ENCODE measurements around the gene NEMP1. TPM values are rescaled to one million over a fixed set of nuclear protein-coding genes. Genes with fewer than 3 reads are reported as not detected.
"Not testable (repeated sequence)": the region's sequence is repeated elsewhere in the genome, so short reads cannot be mapped to it uniquely, and the experiment has no call there.

NEMP1 gene
- total RNA-seq, 1 donor from 2014 or later: 6.1 TPM

DNA sequence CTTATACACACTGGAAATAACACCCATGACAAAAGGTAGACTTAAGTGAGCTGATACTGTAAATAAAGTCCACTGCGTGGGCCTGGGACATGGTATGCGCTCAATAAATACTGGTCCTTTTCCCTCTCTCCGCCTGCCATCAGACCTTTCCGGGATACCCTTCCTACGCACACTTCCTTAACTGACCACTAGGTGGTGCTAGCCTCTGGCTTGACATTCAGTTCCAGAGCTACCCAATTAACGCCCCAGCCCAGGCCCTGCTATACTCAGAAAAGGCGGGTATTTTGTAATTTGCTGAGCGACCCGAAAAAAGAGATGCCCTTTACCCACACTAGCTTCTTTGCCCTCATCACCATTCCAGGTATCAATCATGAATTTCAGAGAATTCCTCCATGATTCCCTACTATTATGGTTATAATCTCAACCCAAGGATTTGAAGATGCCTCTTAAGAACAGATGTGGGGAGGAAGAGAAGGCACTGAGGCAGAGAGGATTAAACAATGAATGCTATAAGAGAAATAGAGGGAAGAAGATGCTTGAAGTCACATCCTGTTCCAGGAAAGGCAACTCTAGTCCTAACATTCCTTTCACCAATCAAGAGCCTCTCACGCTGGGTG is 45.8 kb upstream of the NEMP1 start:
- H3K4me3 ChIP-seq (ENCODE audit: low read depth, low read length): no peak overlapping the region
- no peaks in the 10 kb centered on the region for H3K36me3 ChIP-seq (ENCODE audit: control insufficient read depth, insufficient read depth, low read length)
- DNase-seq (ENCODE audit: low read depth): no peak
- TF ChIP-seq, protein P1, sequence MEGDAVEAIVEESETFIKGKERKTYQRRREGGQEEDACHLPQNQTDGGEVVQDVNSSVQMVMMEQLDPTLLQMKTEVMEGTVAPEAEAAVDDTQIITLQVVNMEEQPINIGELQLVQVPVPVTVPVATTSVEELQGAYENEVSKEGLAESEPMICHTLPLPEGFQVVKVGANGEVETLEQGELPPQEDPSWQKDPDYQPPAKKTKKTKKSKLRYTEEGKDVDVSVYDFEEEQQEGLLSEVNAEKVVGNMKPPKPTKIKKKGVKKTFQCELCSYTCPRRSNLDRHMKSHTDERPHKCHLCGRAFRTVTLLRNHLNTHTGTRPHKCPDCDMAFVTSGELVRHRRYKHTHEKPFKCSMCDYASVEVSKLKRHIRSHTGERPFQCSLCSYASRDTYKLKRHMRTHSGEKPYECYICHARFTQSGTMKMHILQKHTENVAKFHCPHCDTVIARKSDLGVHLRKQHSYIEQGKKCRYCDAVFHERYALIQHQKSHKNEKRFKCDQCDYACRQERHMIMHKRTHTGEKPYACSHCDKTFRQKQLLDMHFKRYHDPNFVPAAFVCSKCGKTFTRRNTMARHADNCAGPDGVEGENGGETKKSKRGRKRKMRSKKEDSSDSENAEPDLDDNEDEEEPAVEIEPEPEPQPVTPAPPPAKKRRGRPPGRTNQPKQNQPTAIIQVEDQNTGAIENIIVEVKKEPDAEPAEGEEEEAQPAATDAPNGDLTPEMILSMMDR (IDR thresholded peaks at IDR 0.05; ENCODE audit: insufficient read depth, low read length, poor library complexity, severe bottlenecking): peak; percentile 96
- peaks cover 2% of the 10 kb centered on the region for H3K27me3 ChIP-seq (ENCODE audit: control insufficient read depth, insufficient read depth, low read length)

GRCh38 chr12:57123813-57124212 is 45.2 kb upstream of the NEMP1 start:
- TF ChIP-seq, protein P1 (IDR thresholded peaks at IDR 0.05; ENCODE audit: insufficient read depth, low read length, poor library complexity, severe bottlenecking): no peak
- H3K36me3 ChIP-seq (ENCODE audit: control insufficient read depth, insufficient read depth, low read length): no peaks in the 10 kb centered on the region
- no peak overlapping the region for H3K4me3 ChIP-seq (ENCODE audit: low read depth, low read length)
- no peak for DNase-seq (ENCODE audit: low read depth)
- H3K27me3 ChIP-seq (ENCODE audit: control insufficient read depth, insufficient read depth, low read length): peaks cover 2% of the 10 kb centered on the region

DNA sequence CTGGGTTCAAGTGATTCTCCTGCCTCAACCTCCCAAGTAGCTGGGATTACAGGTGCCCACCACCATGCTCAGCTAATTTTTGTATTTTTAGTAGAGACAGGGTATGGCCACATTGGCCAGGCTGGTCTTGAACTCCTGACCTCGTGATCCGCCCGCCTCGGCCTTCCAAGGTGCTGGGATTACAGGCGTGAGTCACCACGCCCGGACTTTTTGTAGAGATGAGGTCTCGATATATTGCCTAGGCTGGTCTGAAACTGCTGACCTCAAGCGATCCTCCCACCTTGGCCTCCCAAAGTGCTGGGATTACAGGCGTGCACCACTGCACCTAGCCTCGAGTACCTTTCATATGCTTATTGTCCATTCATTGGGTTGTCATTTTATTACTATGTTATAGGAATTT is 42.1 kb upstream of the NEMP1 start:
- not testable (repeated sequence) for H3K4me3 ChIP-seq (ENCODE audit: low read depth, low read length); DNase-seq (ENCODE audit: low read depth)

DNA sequence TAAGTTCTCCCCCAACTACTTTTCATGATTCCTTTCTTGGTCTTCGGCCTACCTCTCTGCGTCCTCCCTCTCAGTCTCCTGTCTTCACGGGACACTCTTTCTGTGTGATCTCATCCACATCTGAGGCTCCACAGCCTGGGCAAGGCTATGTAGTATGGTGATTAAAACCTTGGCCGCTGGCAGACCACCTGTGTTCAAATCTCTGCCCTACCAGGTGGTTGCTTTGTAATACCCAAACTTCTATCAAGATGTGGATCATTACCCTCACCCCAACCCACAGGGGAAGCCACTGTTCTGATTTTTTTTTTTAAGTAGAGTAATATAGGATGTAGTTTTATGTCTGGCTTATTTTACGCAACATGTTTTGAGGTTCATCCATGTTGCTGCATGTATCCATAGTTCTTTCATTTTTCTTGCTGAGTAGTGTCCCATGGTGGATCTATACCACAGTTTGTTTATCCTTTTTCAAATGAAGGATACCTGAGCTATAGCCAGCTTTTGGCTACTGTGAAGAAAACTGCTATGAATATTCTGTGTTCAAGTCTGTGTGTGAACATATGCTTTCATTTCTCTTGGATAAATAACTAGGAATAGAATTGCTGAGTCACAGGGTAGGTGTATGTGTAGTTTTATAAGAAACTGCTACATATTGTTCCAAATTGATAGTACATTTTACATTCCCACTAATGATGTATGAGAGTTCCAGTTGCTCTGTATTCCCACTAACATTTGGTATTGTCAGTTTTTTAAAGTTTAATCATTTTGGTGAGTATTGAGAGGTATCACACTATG is 40.9 kb upstream of the NEMP1 start:
- Histone ChIP-seq H3K27me3 (ENCODE audit: control insufficient read depth, insufficient read depth, low read length) (no peaks in the 10 kb centered on the region), H3K36me3 (ENCODE audit: control insufficient read depth, insufficient read depth, low read length) (no peaks in the 10 kb centered on the region), H3K4me3 (ENCODE audit: low read depth, low read length) (no peak overlapping the region)
- TF ChIP-seq, protein P1 (IDR thresholded peaks at IDR 0.05; ENCODE audit: insufficient read depth, low read length, poor library complexity, severe bottlenecking): no peak
- no peak for DNase-seq (ENCODE audit: low read depth)

More for the DNA sequence above, 42.1 kb upstream of the NEMP1 start:
- not testable (repeated sequence) for H3K36me3 ChIP-seq (ENCODE audit: control insufficient read depth, insufficient read depth, low read length); H3K27me3 ChIP-seq (ENCODE audit: control insufficient read depth, insufficient read depth, low read length)

DNA sequence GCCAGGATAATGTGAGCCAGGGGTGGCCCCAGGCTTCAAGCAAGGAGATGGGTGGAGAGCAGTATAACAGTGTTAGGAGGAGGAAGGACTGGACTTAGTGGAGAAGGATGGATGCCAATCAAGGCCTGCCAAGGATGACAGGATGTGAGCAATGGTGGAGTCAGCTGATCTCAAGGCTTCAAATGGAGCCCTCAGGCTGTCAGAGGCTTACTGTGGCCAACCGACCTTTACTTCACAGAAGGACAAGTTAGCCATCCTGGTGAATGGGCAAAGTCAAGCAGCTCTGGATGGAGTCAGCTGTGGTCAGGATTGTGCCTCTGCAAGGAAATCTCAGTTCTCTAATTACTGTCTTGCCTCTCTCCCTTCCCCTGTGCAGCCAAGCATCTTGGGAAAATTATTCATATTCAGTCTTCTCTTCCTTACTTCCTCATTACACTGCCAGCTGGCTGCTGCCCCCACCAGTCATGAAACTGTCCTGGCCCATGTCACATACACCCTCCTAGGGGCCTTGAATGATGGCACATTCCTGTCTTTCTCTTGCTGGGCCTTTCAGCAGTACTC is 40.2 kb upstream of the NEMP1 start:
- no peak for DNase-seq (ENCODE audit: low read depth)
- TF ChIP-seq, protein P1 (IDR thresholded peaks at IDR 0.05; ENCODE audit: insufficient read depth, low read length, poor library complexity, severe bottlenecking): no peak

GRCh38 chr12:57116580-57117281 is 38.1 kb upstream of the NEMP1 start:
- TF ChIP-seq, protein P1 (IDR thresholded peaks at IDR 0.05; ENCODE audit: insufficient read depth, low read length, poor library complexity, severe bottlenecking): no peak
- DNase-seq (ENCODE audit: low read depth): no peak
- Histone ChIP-seq H3K4me3 (ENCODE audit: low read depth, low read length) (no peak overlapping the region), H3K36me3 (ENCODE audit: control insufficient read depth, insufficient read depth, low read length) (no peaks in the 10 kb centered on the region), H3K27me3 (ENCODE audit: control insufficient read depth, insufficient read depth, low read length) (no peaks in the 10 kb centered on the region)

More for the DNA sequence above, 40.2 kb upstream of the NEMP1 start:
- Histone ChIP-seq H3K36me3 (ENCODE audit: control insufficient read depth, insufficient read depth, low read length) (no peaks in the 10 kb centered on the region), H3K27me3 (ENCODE audit: control insufficient read depth, insufficient read depth, low read length) (no peaks in the 10 kb centered on the region), H3K4me3 (ENCODE audit: low read depth, low read length) (no peak overlapping the region)
